ENCODE measurements around the gene EPHB2. TPM values are rescaled to one million over a fixed set of nuclear protein-coding genes. Genes with fewer than 3 reads are reported as not detected.

Gene EPHB2
- total RNA-seq, 1 donor from 2014 or later, result 4.2 TPM

Small RNA genes lying within 50 kb of the gene (microRNA-seq; reads per million reads assigned to microRNA genes)
- gene MIR4253 (not detected), gene MIR4684 (not detected)

Other genes starting within 250 kb of the EPHB2 start
- gene EPHA8, start 147.3 kb upstream of the EPHB2 start, total RNA-seq, result not detected in 2 replicates
- gene C1QA, start 74.2 kb upstream of the EPHB2 start, total RNA-seq, result not detected in 2 replicates
- not detected in 2 replicates for gene C1QC, start 67.2 kb upstream of the EPHB2 start, total RNA-seq
- not detected in 2 replicates for gene C1QB, start 57.6 kb upstream of the EPHB2 start, total RNA-seq